EH (cell line): ENCODE data around the gene KIF3A.

Experiments used
- DNase-seq: peaks from one replicate; pipeline ENCODE4 v3.0.0-alpha.2; 2015; ENCODE audit warnings: low read depth

The KIF3A gene

DNA sequence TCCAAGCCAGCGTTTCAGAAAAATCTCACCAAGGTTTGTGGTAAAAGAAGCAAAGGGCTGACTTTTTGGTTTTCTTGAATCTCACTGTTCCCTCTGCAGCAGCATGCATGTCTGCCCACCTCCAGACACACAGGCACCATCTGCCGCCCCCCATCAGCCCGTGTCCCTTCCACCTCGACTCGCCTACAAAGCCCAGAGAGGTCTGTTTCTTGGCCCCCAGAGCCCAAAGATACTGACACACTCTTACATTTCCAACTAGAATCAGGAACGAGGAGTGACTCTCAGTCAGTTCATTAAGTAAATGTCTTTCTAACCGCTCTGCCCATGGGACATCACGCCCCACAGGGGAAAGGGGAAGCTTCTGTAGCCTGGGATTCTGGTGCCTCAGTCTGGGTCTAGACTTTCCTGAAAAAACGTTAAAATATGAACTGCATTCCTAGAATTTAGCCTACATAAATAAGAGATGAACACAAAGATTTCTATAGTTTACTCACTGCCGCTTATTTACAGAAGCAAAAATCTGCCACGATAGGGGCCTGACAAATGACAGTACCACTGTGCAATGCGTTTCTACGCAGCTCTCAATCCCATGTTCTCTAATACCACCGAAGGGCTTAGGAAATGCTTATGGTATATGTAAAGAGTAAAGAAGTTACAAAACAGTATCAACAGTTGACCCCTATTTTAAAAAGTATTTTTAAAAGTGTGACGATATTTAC lies 59.5 kb downstream of the KIF3A start:
- no peak for DNase-seq

- peak; percentile 95 for DNase-seq
Measured at GRCh38 chr5:132677191-132677590, 60.2 kb downstream of the KIF3A start.

GRCh38 chr5:132675936-132676689 lies 61.2 kb downstream of the KIF3A start:
- DNase-seq: no peak

- peak; percentile 97 for DNase-seq
Measured at GRCh38 chr5:132674671-132675506, 62.5 kb downstream of the KIF3A start.

- no peak for DNase-seq
Measured at GRCh38 chr5:132673939-132674630, 63.3 kb downstream of the KIF3A start, which contains the start of gene IL4. IL4 (plus strand) TSS chr5:132673989; CDS start chr5:132674051, 62 bp downstream.

GRCh38 chr5:132673488-132673887 lies 63.9 kb downstream of the KIF3A start:
- no peak for DNase-seq

DNA sequence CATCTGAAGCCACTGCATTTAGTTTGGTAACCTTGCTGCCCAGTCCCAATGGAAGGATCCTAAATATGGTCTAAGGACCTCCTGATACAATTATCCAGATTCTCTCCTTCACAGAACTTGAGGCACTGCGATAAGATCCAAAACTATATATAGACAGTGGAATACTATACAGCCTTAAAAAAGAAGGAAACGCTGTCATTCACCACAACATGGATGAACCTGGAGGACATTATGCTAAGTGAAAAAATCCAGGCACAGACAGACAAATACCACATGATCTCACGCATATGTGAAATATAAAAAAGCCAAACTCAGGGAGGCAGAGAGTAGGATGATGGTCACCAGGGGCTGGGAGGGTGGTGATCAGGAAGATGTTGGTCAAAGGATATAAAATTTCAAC lies 66.3 kb downstream of the KIF3A start:
- DNase-seq: no peak

DNA sequence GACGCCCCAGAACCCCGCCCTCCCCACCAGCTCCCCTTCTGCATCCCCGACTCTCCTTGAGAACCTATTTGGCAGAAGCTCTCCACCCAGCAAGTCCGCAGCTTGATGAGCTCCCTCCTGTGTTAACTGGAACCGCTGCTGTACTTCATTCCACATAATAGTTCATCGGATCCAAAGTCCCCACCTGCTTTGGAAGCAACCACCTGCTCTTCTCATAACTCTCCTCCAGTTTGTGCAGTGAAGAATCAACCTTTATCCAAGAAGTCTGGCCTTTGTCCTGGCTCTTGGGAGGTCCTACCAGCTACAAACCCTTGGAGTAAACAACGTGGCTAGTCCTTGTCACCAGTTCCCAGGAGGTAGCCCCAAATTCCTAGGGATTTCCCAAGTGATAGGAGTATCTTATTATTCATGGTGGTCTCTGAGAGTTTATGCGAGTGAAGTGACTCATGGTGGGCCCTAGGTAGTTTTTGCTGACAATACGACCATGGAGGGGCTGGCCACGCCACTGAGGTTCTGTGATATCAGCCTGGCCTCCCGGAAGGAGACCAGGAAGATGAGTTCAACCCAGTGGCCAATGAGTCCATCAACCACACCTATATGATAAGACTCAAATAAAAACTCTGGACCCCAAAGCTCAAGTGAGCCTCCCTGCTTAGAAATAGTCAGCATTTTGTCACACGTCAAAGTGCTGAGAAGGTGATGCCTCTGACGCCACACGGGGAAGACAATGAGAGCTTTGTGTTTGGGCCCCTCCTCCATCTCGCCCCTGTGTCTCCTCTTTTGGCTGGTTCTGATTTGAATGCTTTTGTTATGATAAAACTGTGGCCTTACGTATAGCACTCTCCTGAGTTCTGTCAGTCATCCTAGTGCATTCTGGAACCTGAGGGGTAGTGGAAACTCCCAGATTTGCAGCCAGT lies 67.1 kb downstream of the KIF3A start:
- DNase-seq: no peak

DNA sequence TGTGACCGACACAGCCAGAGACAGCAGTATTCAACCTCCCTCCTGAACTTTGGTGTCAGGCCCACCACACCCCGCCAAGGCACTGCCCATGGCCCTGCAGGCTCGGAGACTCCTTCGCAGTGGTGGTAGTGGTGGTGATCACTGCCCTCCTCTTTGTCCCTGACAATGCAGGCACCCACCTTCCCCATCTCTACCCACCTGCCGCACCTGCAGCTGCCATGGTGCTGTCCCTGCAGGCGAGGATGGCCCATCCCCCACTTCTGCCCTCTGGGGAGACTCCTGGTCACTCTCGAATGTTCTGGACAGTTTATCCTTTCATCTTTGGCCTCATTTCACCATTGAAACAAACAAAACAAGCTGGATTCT lies 67.9 kb downstream of the KIF3A start:
- no peak for DNase-seq

- DNase-seq: no peak
Measured at GRCh38 chr5:132668706-132669454, 68.5 kb downstream of the KIF3A start.

GRCh38 chr5:132667761-132668705 lies 69.3 kb downstream of the KIF3A start:
- DNase-seq: no peak

GRCh38 chr5:132667309-132667708 lies 70.0 kb downstream of the KIF3A start:
- no peak for DNase-seq

GRCh38 chr5:132666310-132667123 lies 70.8 kb downstream of the KIF3A start:
- no peak for DNase-seq

GRCh38 chr5:132665574-132666080 lies 71.7 kb downstream of the KIF3A start:
- no peak for DNase-seq

- no peak for DNase-seq
Measured at GRCh38 chr5:132664696-132665209, 72.6 kb downstream of the KIF3A start.

DNA sequence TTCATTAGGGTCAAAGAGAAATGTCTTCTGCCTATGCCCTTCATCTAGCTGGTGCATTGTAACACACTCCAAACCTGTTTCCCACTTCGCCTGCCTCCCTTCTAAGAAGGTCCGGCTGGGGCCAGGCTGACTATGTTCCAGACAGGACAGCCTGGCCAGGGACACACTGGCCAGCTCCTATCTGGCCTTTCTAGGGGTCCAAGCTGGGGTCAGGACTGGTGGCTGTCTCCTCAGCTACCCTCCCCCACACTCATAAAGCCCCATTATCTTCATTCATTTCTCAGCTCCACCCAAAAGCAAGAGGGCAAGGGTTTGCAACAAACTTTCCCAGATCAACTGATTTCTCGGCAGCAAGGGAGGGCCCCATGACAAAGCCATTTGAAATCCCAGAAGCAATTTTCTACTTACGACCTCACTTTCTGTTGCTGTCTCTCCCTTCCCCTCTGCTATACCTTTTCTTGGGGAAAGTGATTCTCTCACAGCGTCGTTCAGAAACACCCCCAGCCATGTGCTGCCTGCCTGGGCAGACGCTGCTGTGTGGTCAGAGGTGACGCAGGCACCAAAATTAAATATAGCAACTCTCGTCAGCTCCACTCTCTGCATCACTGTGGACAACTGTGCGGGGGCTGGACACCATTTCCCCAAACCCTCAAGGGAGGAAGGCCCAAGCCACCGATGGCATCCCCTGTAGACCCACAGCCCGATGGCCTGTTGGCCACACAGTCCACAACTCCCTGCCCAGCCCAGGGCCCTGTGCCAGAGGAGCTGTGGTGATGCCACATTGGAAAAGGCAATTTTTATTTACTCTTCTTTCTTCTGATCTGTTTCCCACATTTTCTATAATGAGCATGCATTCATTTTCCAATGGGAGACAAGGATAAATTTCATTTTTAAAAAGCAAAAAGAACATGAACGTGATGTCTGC lies 73.3 kb downstream of the KIF3A start:
- no peak for DNase-seq
